GM19328 (cell line): ENCODE results near the gene GATAD2B.
"Not testable (repeated sequence)": the region's sequence is repeated elsewhere in the genome, so short reads cannot be mapped to it uniquely, and the experiment has no call there.

Experiments used
- ATAC-seq: cut with Tn5 transposase; IDR thresholded peaks from one replicate; pipeline ENCODE4 v1.9.1; 2021; ENCODE audit warnings: mild to moderate bottlenecking, moderate library complexity; ENCODE audit not compliant: unreplicated experiment

GATAD2B gene

DNA sequence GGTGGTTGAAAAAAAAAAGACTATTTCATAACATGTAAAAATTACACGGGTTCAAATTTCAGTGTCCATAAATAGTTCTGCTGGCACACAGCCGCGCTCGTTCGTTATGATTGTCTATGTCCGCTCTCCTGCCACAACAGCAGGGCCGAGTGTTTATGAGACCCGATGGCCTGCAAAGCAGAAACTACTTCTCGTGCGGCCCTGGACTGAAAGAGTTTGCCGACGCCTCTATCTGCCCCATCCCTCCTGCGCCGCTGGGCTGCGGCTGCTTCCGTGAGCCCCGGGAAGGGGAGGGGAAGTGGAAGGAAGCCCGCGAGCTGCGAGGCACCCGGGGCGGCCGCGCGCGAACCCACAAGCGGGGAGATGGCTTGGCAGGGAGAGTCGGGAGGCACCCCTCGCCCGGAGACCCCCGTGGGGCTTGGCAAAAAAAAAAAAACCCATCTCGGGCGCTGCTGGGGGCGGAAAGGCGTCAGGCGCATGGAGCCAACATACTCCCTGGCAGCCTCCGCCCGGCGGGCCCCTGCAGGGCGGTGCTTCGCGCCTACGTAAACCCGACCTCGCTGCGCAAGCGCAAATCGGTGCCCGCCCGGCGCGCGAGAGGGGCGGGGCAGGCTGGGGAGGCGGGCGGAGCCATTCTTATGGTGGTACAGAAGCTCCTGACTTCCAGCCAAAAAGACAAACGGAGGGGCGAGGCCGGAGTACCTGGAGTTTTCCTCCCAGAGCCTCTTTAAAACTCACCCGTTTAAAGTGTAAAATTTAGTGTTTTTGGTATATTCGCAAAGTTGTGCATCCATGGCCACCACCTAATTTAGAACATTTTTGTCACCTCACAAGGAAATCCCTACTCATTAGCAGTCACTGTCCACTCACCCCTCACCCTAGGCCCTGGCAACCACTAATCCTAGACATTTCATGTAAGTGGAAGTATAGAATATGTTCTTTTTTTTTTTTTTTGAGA is 139.3 kb downstream of the GATAD2B start:
- ATAC-seq: peak; percentile 85

DNA sequence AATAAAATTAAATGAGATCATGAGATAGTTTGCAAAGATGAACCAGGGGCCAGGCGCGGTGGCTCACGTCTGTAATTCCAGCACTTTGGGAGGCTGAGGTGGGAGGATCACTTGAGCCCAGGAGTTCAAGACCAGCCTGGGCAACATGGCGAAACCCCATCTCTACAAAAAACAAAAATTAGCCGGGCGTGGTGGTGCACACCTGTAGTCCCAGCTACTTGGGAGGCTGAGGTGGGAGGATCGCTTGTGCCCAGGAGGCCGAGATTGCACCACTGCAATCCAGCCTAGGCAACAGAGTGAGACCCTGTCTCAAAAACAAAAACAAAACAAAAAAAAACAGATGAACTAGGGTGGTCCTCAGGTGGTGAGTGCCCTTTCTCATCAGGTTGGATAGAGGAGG is 140.1 kb downstream of the GATAD2B start:
- not testable (repeated sequence) for ATAC-seq

DNA sequence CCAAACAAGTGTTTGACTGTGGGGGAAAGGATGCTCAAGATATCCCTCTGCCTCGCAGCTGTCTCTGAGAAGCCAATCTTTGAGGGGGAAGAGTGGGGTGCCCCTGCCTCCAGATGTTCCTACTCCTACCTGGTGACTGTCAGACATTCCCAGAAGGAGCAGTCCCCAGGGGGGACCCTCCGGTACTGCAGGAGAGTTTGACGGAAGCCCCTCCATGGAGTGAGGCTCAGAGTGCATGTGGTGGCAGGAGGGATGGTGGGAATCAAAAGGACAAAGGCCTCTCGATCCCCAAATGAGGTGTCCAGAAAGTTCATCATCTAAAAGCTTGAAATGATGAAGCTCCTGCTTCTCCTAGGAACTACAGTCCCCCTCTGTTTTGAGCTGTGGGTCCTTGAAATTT is 142.2 kb downstream of the GATAD2B start:
- ATAC-seq: no peak

DNA sequence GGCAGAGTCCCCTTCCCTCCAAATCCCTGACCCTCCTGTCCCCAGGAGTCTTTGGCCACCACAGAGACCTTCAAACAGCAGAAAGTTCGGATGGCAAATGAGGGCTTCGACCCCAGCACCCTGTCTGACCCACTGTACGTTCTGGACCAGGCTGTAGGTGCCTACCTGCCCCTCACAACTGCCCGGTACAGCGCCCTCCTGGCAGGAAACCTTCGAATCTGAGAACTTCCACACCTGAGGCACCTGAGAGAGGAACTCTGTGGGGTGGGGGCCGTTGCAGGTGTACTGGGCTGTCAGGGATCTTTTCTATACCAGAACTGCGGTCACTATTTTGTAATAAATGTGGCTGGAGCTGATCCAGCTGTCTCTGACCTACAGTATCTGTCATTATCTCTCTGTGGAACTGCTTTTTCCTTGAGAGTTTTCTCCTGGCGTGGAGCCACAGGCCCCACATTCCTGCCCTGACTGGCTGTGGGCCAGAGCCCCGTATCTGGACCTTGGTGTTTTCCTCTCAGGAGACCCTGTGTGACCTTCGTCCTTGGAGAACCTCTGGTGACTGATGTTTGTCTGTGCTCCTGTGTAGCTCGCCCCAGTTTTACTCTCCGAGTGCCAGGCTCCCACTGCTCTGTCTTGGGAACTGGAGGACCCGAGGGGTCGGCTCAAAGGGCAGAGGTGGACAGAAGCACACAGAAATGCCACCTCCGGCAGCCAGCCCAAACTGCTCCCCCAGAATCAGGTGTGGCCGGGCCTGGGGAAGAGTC is 142.8 kb downstream of the GATAD2B start:
- ATAC-seq: no peak

DNA sequence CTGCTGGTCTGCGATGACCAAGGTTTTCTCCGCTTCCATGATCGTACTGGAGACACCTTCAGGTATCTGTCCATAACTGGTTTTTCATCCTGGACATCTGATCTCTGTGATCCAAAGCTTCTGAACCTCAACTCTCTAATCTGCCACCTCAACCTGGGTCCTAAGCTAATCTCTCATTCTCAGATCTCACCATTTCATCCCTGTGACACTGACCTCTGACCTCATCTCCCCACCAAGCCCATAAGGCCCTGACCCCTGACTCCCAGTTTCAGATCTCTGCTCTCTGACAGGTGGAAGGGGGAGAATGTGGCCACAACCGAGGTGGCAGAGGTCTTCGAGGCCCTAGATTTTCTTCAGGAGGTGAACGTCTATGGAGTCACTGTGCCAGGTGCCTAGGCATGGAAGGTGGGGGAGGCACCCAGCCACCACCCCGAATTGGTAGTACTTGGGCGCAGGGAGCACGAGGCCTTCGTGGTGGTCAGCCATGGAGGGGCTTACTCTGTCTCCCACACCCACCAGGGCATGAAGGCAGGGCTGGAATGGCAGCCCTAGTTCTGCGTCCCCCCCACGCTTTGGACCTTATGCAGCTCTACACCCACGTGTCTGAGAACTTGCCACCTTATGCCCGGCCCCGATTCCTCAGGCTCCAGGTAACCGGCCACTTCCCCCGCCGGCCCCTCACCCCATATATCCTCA is 143.8 kb downstream of the GATAD2B start:
- ATAC-seq: no peak

- ATAC-seq: no peak
Observed at GRCh38 chr1:153778051-153778823, 144.5 kb downstream of the GATAD2B start.

- ATAC-seq: no peak
Observed at GRCh38 chr1:153777648-153778047, 145.1 kb downstream of the GATAD2B start.

GRCh38 chr1:153776845-153777370 is 145.9 kb downstream of the GATAD2B start:
- no peak for ATAC-seq

DNA sequence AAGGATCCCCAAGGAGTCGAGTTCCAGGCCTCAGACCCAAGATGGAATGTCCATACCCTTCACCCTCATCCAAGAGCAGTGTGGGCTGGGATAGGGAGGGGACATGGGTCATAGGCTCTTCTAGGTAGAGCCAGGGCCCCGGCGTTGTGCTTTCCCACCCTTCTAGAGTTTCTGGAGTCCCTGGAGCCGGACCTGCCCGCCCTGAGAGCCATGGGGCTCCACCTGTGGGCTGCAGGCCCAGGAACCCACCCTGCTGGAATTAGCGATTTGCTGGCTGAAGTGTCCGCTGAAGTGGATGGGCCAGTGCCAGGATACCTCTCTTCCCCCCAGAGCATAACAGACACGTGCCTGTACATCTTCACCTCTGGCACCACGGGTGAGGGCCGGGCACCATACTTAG is 146.4 kb downstream of the GATAD2B start:
- no peak for ATAC-seq

GRCh38 chr1:153775458-153776327 is 147.1 kb downstream of the GATAD2B start:
- ATAC-seq: peak; percentile 47

GRCh38 chr1:153774780-153775457 is 147.9 kb downstream of the GATAD2B start, which contains the start of gene SLC27A3:
SLC27A3 (plus strand) TSS chr1:153775407; CDS start chr1:153775498, 91 bp downstream.
- ATAC-seq: peak; percentile 10

GRCh38 chr1:153774026-153774595 is 148.7 kb downstream of the GATAD2B start:
- ATAC-seq: no peak

- no peak for ATAC-seq
Observed at GRCh38 chr1:153773096-153773921, 149.5 kb downstream of the GATAD2B start.

DNA sequence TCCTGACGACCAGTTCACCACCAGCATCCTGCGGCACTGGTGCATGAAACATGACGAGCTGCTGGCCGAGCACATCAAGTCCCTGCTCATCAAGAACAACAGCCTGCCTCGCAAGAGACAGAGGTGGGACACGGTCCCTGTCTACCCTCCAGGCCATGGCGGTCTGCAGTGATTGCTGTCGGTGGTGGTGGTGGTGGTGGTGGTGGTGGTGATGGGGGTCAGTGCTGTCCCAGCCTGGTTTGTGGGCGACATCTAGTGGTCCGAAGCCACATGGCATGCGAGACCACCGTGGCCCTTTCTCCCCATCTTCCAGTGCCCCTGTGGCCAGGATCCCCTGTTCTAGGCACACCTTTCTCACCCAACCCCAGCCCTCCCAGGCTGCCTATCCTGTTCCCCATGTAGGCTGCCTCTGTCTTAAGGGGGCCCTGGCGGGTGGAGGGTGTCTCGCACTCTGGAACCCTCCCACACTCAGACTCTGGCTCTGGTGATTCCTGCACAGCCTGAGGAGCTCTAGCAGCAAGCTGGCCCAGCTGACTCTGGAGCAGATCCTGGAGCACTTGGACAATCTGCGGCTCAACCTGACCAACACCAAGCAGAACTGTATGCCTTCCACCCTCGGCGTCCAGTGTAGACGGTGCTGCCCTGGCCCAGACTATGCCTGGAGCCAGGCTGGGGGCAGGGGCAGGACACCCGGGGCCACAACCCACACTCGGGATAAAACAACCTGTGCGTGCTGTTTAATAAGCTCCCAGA is 150.8 kb downstream of the GATAD2B start:
- ATAC-seq: no peak

GRCh38 chr1:153771261-153771660 is 151.5 kb downstream of the GATAD2B start:
- ATAC-seq: no peak

DNA sequence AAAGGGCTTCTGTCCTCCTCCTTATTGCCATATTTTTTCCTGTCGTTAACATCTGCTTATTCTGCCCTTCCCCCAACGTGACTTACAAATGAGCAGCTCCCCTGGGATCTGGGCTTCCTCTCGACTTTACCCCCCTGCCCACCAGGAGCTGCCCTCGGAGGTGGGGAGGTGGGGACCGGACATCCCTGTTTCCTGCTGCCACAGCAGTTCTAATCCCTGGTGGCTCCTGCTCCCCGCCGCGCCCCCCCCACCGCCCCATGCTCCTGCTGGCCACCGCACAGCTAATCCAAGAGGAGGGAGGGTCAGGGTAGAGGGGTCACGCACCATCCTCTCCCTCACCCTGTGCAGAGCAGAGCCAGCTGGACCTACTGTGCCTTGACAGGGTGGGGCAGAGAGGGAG is 152.0 kb downstream of the GATAD2B start:
- no peak for ATAC-seq

- no peak for ATAC-seq
Observed at GRCh38 chr1:153769221-153769620, 153.6 kb downstream of the GATAD2B start.
